H9 (cell line): Measurements from ENCODE around the gene MAPT. TPM values are rescaled to one million over a fixed set of nuclear protein-coding genes. Genes with fewer than 3 reads are reported as not detected.

Experiments used
- DNase-seq: peaks from one replicate; pipeline ENCODE4 v3.0.0-alpha.2; 2017
- H2AFZ ChIP-seq: one replicate; pipeline ENCODE4 v1.6.1; 2013; ENCODE audit warnings: mild to moderate bottlenecking, low read length, control low read depth, moderate library complexity
- H2AK5ac ChIP-seq: 2 replicates; pipeline ENCODE4 v1.6.1; 2013; ENCODE audit warnings: low read length, control low read depth, mixed read lengths; ENCODE audit not compliant: insufficient read length
- H2BK120ac ChIP-seq: one replicate; pipeline ENCODE4 v1.6.1; 2013; ENCODE audit warnings: low read depth, mild to moderate bottlenecking, low read length, control low read depth, inconsistent platforms; ENCODE audit not compliant: poor library complexity, severe bottlenecking
- H2BK12ac ChIP-seq: 2 replicates; pipeline ENCODE4 v1.6.1; 2013; ENCODE audit warnings: low read length, control low read depth, mixed read lengths, low read depth; ENCODE audit not compliant: insufficient read length
- H2BK15ac ChIP-seq: 2 replicates; pipeline ENCODE4 v1.6.1; 2013; ENCODE audit warnings: low read depth, low read length, control low read depth
- H2BK20ac ChIP-seq: one replicate; pipeline ENCODE4 v1.6.1; 2013; ENCODE audit warnings: low read depth, mild to moderate bottlenecking, low read length, control low read depth, inconsistent platforms; ENCODE audit not compliant: poor library complexity, severe bottlenecking
- H2BK5ac ChIP-seq: 2 replicates; pipeline ENCODE4 v1.6.1; 2013; ENCODE audit warnings: low read length, control low read depth, mixed read lengths; ENCODE audit not compliant: insufficient read length
- H3K14ac ChIP-seq: 2 replicates; pipeline ENCODE4 v1.6.1; 2013; ENCODE audit warnings: low read length, control low read depth; ENCODE audit not compliant: insufficient read depth
- H3K18ac ChIP-seq: 2 replicates; pipeline ENCODE4 v1.6.1; 2013; ENCODE audit warnings: low read depth, mild to moderate bottlenecking, mixed read lengths, low read length, control low read depth; ENCODE audit not compliant: insufficient read length
- H3K23ac ChIP-seq: 2 replicates; pipeline ENCODE4 v1.6.1; 2013; ENCODE audit warnings: low read length, control low read depth, mixed read lengths, low read depth; ENCODE audit not compliant: insufficient read length
- H3K23me2 ChIP-seq: 2 replicates; pipeline ENCODE4 v1.6.1; 2013; ENCODE audit warnings: low read depth, mild to moderate bottlenecking, mixed read lengths, low read length, control low read depth; ENCODE audit not compliant: insufficient read length, poor library complexity, severe bottlenecking
- H3K27ac ChIP-seq: 2 replicates; pipeline ENCODE4 v1.5.1; 2013; ENCODE audit warnings: low read length, control low read depth, mixed read lengths, low read depth; ENCODE audit not compliant: insufficient read length
- H3K27me3 ChIP-seq: 2 replicates; pipeline ENCODE4 v1.6.1; 2013; ENCODE audit warnings: low read length, control low read depth, inconsistent platforms; ENCODE audit not compliant: insufficient read depth
- H3K4ac ChIP-seq: 2 replicates; pipeline ENCODE4 v1.6.1; 2013; ENCODE audit warnings: low read depth, mild to moderate bottlenecking, control low read depth, inconsistent platforms, low read length, moderate library complexity
- H3K4me1 ChIP-seq: 2 replicates; pipeline ENCODE4 v1.6.1; 2013; ENCODE audit warnings: low read length, control low read depth, inconsistent platforms; ENCODE audit not compliant: insufficient read depth
- H3K4me2 ChIP-seq: 2 replicates; pipeline ENCODE4 v1.6.1; 2013; ENCODE audit warnings: low read length, control low read depth, mixed read lengths; ENCODE audit not compliant: insufficient read length, insufficient read depth
- H3K56ac ChIP-seq: 2 replicates; pipeline ENCODE4 v1.6.1; 2013; ENCODE audit warnings: low read depth, mild to moderate bottlenecking, mixed read lengths, low read length, control low read depth; ENCODE audit not compliant: insufficient read length
- H3K79me1 ChIP-seq: 2 replicates; pipeline ENCODE4 v1.6.1; 2013; ENCODE audit warnings: low read depth, mild to moderate bottlenecking, moderate library complexity, low read length, control low read depth, inconsistent platforms; ENCODE audit not compliant: insufficient read depth, poor library complexity, severe bottlenecking
- H3K79me2 ChIP-seq: 2 replicates; pipeline ENCODE4 v1.6.1; 2013; ENCODE audit warnings: low read length, control low read depth, inconsistent platforms; ENCODE audit not compliant: insufficient read depth
- H3K9ac ChIP-seq: 2 replicates; pipeline ENCODE4 v1.6.1; 2013; ENCODE audit warnings: low read length, control low read depth, mixed read lengths; ENCODE audit not compliant: insufficient read length; ENCODE audit errors: extremely low read depth
- H3K9me3 ChIP-seq: one replicate; pipeline ENCODE4 v1.6.1; 2013; ENCODE audit warnings: low read depth, low read length, inconsistent platforms; ENCODE audit not compliant: control insufficient read depth
- H3T11ph ChIP-seq: one replicate; pipeline ENCODE4 v1.6.1; 2013; ENCODE audit warnings: mild to moderate bottlenecking, low read length, control low read depth, inconsistent platforms
- H4K20me1 ChIP-seq: one replicate; pipeline ENCODE4 v1.6.1; 2013; ENCODE audit not compliant: control insufficient read depth, insufficient read length, insufficient read depth
- H4K5ac ChIP-seq: 2 replicates; pipeline ENCODE4 v1.6.1; 2013; ENCODE audit warnings: low read depth, mild to moderate bottlenecking, mixed read lengths, low read length, control low read depth; ENCODE audit not compliant: insufficient read length
- H4K8ac ChIP-seq: replicated peaks from 2 replicates; pipeline ENCODE4 v1.6.1; 2013; ENCODE audit warnings: low read length, control low read depth, mixed read lengths, low read depth; ENCODE audit not compliant: insufficient read length
- H4K91ac ChIP-seq: 2 replicates; pipeline ENCODE4 v1.6.1; 2013; ENCODE audit warnings: low read depth, mild to moderate bottlenecking, moderate library complexity, mixed read lengths, low read length, control low read depth; ENCODE audit not compliant: insufficient read length
- H3K27ac Mint-ChIP-seq, 3 experiments: 2 replicates in 2 of 3; 3 replicates in 1 of 3; pipeline ENCODE4 v1.8.0; 2020 to 2021; ENCODE audit warnings: mixed read lengths in 3 of 3, mild to moderate bottlenecking in 1 of 3, moderate library complexity in 1 of 3
- H3K27me3 Mint-ChIP-seq: 2 replicates; pipeline ENCODE4 v1.8.0; 2021; ENCODE audit warnings: low read depth, mild to moderate bottlenecking, moderate library complexity, mixed read lengths
- H3K36me3 Mint-ChIP-seq, 3 experiments: 2 replicates in 2 of 3; 3 replicates in 1 of 3; pipeline ENCODE4 v1.8.0; 2020 to 2021; ENCODE audit warnings: low read depth in 3 of 3, mixed read lengths in 3 of 3; ENCODE audit not compliant: insufficient read depth in 1 of 3
- H3K4me1 Mint-ChIP-seq, 2 experiments: 2 replicates each; pipeline ENCODE4 v1.8.0; 2020; ENCODE audit warnings: mixed read lengths in 2 of 2
- H3K4me3 Mint-ChIP-seq, 2 experiments: 2 replicates in 1 of 2; 3 replicates in 1 of 2; pipeline ENCODE4 v1.8.0; 2020 to 2021; ENCODE audit warnings: mild to moderate bottlenecking in 2 of 2, mixed read lengths in 2 of 2, moderate library complexity in 1 of 2
- H3K9me3 Mint-ChIP-seq, 2 experiments: 2 replicates in 1 of 2; 3 replicates in 1 of 2; pipeline ENCODE4 v1.8.0; 2020; ENCODE audit warnings: mild to moderate bottlenecking in 2 of 2, mixed read lengths in 2 of 2, moderate library complexity in 1 of 2
- CTCF ChIP-seq: fragments of 200-600 bp; sonication (generic); conservative IDR thresholded peaks from 3 replicates; pipeline ENCODE4 v1.8.0; 2021; ENCODE audit warnings: antibody characterized with exemption, mild to moderate bottlenecking
- WGBS: extraction: QIAGEN DNeasy Blood & Tissue Kit; methylation state at CpG from one replicate; pipeline ENCODE4 v1.1.7; 2013; ENCODE audit warnings: missing lambda C conversion rate, low lambda C conversion rate, mixed read lengths; ENCODE audit not compliant: insufficient read length; ENCODE audit errors: extremely low coverage; 5-methylcytosine and 5-hydroxymethylcytosine counted together
- total RNA-seq: library from RNA; stranded (reverse); gene quantifications from 2 replicates; pipeline ENCODE4 v1.2.1, GENCODE V29; 2021

The MAPT gene
- total RNA-seq, 1 experiment from 2014 or later: 1.6 TPM

GRCh38 chr17:45987706-45988105 is 93.4 kb downstream of the MAPT start:
- H3K23ac ChIP-seq: no peak overlapping the region
- H3K27me3 ChIP-seq: no peaks in the 10 kb centered on the region
- no peaks in the 10 kb centered on the region for H3K23me2 ChIP-seq
- no peaks in the 10 kb centered on the region for H3K4me1 ChIP-seq
- no peak overlapping the region for H3K9ac ChIP-seq
- WGBS: no CpG with 5 or more reads among the region's 5 CpGs
- peaks cover 4 to 7% of the 10 kb centered on the region in 2 experiments; a peak in 3 of 5 replicates for H3K9me3 Mint-ChIP-seq
- no peak overlapping the region for H2AK5ac ChIP-seq
- H3K27me3 Mint-ChIP-seq: peaks cover 6% of the 10 kb centered on the region
- H2BK12ac ChIP-seq: no peak overlapping the region
- no peaks in the 10 kb centered on the region for H3K79me1 ChIP-seq
- no peaks in the 10 kb centered on the region for H3K79me2 ChIP-seq
- H3K4me2 ChIP-seq: no peak overlapping the region
- no peak for DNase-seq
- H4K20me1 ChIP-seq: no peaks in the 10 kb centered on the region
- H2BK15ac ChIP-seq: no peak overlapping the region
- no peak overlapping the region for H3K4me3 Mint-ChIP-seq
- H2BK5ac ChIP-seq: no peak overlapping the region
- H3K27ac Mint-ChIP-seq: no peak overlapping the region; a peak in 1 of 7 replicates
- H2BK120ac ChIP-seq: no peak overlapping the region
- H3K56ac ChIP-seq: no peak overlapping the region
- no peak for TF ChIP-seq CTCF
- H3T11ph ChIP-seq: no peak overlapping the region
- no peak overlapping the region for H3K14ac ChIP-seq
- H3K36me3 Mint-ChIP-seq: no peaks in the 10 kb centered on the region
- no peak overlapping the region for H3K4ac ChIP-seq
- no peak overlapping the region for H3K27ac ChIP-seq
- H2AFZ ChIP-seq: no peak overlapping the region
- no peak overlapping the region for H4K8ac ChIP-seq
- H4K91ac ChIP-seq: no peak overlapping the region
- no peak overlapping the region for H2BK20ac ChIP-seq
- H4K5ac ChIP-seq: no peak overlapping the region
- H3K4me1 Mint-ChIP-seq: peaks cover 8% of the 10 kb centered on the region in 2 experiments
- H3K9me3 ChIP-seq: no peaks in the 10 kb centered on the region
- no peak overlapping the region for H3K18ac ChIP-seq
